Testis (tissue), 2 donors: ENCODE results near the gene ADARB1.

ENCODE experiments used
- POLR2A ChIP-seq: fragments of 450-650 bp; IDR thresholded peaks from one replicate; pipeline ENCODE4 v1.6.1; 2017; ENCODE audit warnings: antibody characterized with exemption, mild to moderate bottlenecking, moderate library complexity
- TF ChIP-seq, protein P1 (sequence below), 3 experiments: fragments of 450-650 bp in 2 of 3; fragments of 200-600 bp in 1 of 3; sonication (generic) in 1 of 3; IDR thresholded peaks; one replicate each; pipeline ENCODE4 v1.5.1; 2016 to 2019; ENCODE audit warnings: antibody characterized with exemption in 3 of 3, mild to moderate bottlenecking in 2 of 3, moderate library complexity in 1 of 3

DNA sequence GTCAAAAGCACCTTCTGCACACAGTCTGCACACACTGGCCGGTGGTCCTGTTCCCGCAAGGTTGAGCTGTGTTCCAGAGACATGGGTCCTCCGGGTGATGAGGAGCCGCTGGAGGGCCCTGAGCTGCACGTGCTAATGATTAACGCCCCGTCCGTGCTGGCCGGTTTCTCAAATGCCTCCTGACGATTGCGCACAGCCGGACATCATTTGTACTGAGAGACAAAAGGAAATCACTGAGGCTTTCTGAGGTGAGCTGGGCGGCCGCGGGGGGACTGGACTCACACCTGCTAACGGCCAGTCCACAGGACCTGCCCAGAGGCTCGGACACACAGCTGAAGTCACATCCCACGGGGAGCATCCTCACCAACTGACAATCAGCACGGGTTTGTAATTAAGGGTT lies 184.1 kb downstream of the ADARB1 start:
- TF ChIP-seq, protein P1, sequence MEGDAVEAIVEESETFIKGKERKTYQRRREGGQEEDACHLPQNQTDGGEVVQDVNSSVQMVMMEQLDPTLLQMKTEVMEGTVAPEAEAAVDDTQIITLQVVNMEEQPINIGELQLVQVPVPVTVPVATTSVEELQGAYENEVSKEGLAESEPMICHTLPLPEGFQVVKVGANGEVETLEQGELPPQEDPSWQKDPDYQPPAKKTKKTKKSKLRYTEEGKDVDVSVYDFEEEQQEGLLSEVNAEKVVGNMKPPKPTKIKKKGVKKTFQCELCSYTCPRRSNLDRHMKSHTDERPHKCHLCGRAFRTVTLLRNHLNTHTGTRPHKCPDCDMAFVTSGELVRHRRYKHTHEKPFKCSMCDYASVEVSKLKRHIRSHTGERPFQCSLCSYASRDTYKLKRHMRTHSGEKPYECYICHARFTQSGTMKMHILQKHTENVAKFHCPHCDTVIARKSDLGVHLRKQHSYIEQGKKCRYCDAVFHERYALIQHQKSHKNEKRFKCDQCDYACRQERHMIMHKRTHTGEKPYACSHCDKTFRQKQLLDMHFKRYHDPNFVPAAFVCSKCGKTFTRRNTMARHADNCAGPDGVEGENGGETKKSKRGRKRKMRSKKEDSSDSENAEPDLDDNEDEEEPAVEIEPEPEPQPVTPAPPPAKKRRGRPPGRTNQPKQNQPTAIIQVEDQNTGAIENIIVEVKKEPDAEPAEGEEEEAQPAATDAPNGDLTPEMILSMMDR (IDR thresholded peaks at IDR 0.05), result no peak
- no peak for TF ChIP-seq POLR2A
